ENCODE measurements around the gene LHFPL2.

LHFPL2 gene

GRCh38 chr5:78544561-78545201, 103.9 kb downstream of the LHFPL2 start:
- no peak for DNase-seq (ENCODE audit: extremely low spot score)
- ChIA-PET POLR2A (interaction anchor here (1.4 kb wide), 1 partner anchor 11 kb away, joined by 3 read pairs; no protein-coding TSS in a partner anchor), CTCF (interaction anchor here (0.5 to 1.2 kb wide), 3 partner anchors 11 to 303 kb away, joined by 3 to 4 read pairs (median 3); no protein-coding TSS in a partner anchor)
- no peak for TF ChIP-seq L3MBTL2 (conservative IDR thresholded peaks at IDR 0.05)
- no peak for TF ChIP-seq FOXK2 (IDR thresholded peaks at IDR 0.05)
- TF ChIP-seq BHLHE40 (IDR thresholded peaks at IDR 0.05; ENCODE audit: borderline replicate concordance), result no peak
- TF ChIP-seq TARDBP (IDR thresholded peaks at IDR 0.05), result no peak
- no peak for TF ChIP-seq LEF1 (IDR thresholded peaks at IDR 0.05; ENCODE audit: borderline replicate concordance)
- TF ChIP-seq SUZ12 (IDR thresholded peaks at IDR 0.05), result no peak
- no peak for TF ChIP-seq CTBP1 (IDR thresholded peaks at IDR 0.05; ENCODE audit: borderline replicate concordance)
- no peak for TF ChIP-seq HDGF (IDR thresholded peaks at IDR 0.05; ENCODE audit: borderline replicate concordance)
- no peak for TF ChIP-seq ARNT (IDR thresholded peaks at IDR 0.05)
- no peak for TF ChIP-seq PKNOX1 (IDR thresholded peaks at IDR 0.05)
- TF ChIP-seq SP1 (IDR thresholded peaks at IDR 0.05), result no peak
- TF ChIP-seq ZNF384 (IDR thresholded peaks at IDR 0.05), result no peak
- no peak for TF ChIP-seq FOXA1 (IDR thresholded peaks at IDR 0.05)

DNA sequence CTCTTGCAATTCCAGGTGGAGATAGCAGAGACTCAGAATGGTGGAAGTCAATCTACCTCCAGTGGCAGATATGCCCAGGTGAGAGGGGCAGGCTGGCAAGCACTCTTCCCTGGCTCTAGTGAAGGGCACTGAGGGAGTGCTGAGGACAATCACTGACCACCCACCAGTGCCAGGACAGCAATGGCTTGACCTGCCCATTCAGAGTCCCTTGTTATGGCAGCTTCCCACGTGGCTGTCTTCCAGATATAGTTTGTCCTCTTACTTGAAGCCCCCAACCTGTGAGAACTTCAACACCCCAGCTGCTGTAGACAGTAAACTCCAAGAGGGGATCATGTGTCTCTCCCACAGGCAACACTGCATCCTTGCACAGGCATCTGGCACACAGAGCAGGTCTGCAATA, 104.7 kb downstream of the LHFPL2 start:
- POLR2A ChIA-PET, result interaction anchor here (1.4 kb wide), 1 partner anchor 10 kb away, joined by 3 read pairs; no protein-coding TSS in a partner anchor
- CTCF ChIA-PET, result interaction anchor here (1.2 kb wide), 1 partner anchor 11 kb away, joined by 4 read pairs; no protein-coding TSS in a partner anchor
- TF ChIP-seq LEF1 (IDR thresholded peaks at IDR 0.05; ENCODE audit: borderline replicate concordance) (no peak), L3MBTL2 (conservative IDR thresholded peaks at IDR 0.05) (no peak), FOXK2 (IDR thresholded peaks at IDR 0.05) (no peak), HDGF (IDR thresholded peaks at IDR 0.05; ENCODE audit: borderline replicate concordance) (no peak), ZNF384 (IDR thresholded peaks at IDR 0.05) (no peak), CTBP1 (IDR thresholded peaks at IDR 0.05; ENCODE audit: borderline replicate concordance) (no peak), FOXA1 (IDR thresholded peaks at IDR 0.05) (no peak), TARDBP (IDR thresholded peaks at IDR 0.05) (no peak), SUZ12 (IDR thresholded peaks at IDR 0.05) (no peak), ARNT (IDR thresholded peaks at IDR 0.05) (no peak), NFRKB (IDR thresholded peaks at IDR 0.05) (no peak), ELF4 (IDR thresholded peaks at IDR 0.05) (no peak), BHLHE40 (IDR thresholded peaks at IDR 0.05; ENCODE audit: borderline replicate concordance) (no peak), PKNOX1 (IDR thresholded peaks at IDR 0.05) (no peak)
- DNase-seq (ENCODE audit: extremely low spot score), result no peak

GRCh38 chr5:78543292-78543691, 105.3 kb downstream of the LHFPL2 start:
- no peak for TF ChIP-seq FOXM1 (IDR thresholded peaks at IDR 0.05; ENCODE audit: borderline replicate concordance)
- no peak for TF ChIP-seq ARNT (IDR thresholded peaks at IDR 0.05)
- no peak for TF ChIP-seq PKNOX1 (IDR thresholded peaks at IDR 0.05)
- TF ChIP-seq SUZ12 (IDR thresholded peaks at IDR 0.05), result no peak
- TF ChIP-seq LEF1 (IDR thresholded peaks at IDR 0.05; ENCODE audit: borderline replicate concordance), result no peak
- TF ChIP-seq SP1 (IDR thresholded peaks at IDR 0.05), result no peak
- TF ChIP-seq TARDBP (IDR thresholded peaks at IDR 0.05), result no peak
- CTCF ChIA-PET, result no interaction called here
- no peak for DNase-seq (ENCODE audit: extremely low spot score)
- POLR2A ChIA-PET, result no interaction called here

DNA sequence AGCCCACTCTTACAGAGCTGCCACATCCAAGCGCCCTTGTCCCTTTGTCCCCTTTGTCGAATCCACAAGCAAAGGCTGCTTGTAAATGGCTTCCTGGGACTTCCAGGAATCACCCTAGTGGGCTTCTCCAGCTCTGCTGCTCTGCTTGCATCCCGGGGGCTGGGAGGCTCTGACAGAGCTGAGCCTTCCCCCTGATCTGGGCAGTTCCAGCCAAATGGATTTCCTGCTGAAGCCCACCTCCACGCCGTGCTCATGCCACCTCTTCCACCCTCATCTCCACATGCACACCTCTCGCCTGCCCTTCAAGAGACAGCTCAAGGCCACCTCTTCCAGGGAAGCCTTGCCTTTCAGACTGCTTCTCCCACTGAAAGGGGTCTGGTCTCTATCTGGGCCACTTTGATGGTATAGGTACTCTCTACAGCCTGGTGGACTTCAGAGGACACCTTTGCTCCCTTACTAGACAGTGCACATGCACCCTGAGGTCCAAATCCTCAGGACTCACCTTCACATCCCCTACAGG, 106.2 kb downstream of the LHFPL2 start:
- TF ChIP-seq TARDBP (IDR thresholded peaks at IDR 0.05), result no peak
- TF ChIP-seq CTBP1 (IDR thresholded peaks at IDR 0.05; ENCODE audit: borderline replicate concordance), result no peak
- no peak for TF ChIP-seq FOXM1 (IDR thresholded peaks at IDR 0.05; ENCODE audit: borderline replicate concordance)
- no peak for TF ChIP-seq SUZ12 (IDR thresholded peaks at IDR 0.05)
- no peak for TF ChIP-seq FOXK2 (IDR thresholded peaks at IDR 0.05)
- TF ChIP-seq NFRKB (IDR thresholded peaks at IDR 0.05), result no peak
- no peak for TF ChIP-seq SP1 (IDR thresholded peaks at IDR 0.05)
- TF ChIP-seq PKNOX1 (IDR thresholded peaks at IDR 0.05), result no peak
- TF ChIP-seq BHLHE40 (IDR thresholded peaks at IDR 0.05; ENCODE audit: borderline replicate concordance), result no peak
- no peak for TF ChIP-seq HDGF (IDR thresholded peaks at IDR 0.05; ENCODE audit: borderline replicate concordance)
- no peak for TF ChIP-seq ELF4 (IDR thresholded peaks at IDR 0.05)
- ChIA-PET CTCF (interaction anchor here (0.6 to 0.7 kb wide), 2 partner anchors 9 to 85 kb away, joined by 3 read pairs; no protein-coding TSS in a partner anchor), POLR2A (interaction anchor here (1.1 kb wide), 1 partner anchor 11 kb away, joined by 3 read pairs; no protein-coding TSS in a partner anchor)
- no peak for DNase-seq (ENCODE audit: extremely low spot score)

DNA sequence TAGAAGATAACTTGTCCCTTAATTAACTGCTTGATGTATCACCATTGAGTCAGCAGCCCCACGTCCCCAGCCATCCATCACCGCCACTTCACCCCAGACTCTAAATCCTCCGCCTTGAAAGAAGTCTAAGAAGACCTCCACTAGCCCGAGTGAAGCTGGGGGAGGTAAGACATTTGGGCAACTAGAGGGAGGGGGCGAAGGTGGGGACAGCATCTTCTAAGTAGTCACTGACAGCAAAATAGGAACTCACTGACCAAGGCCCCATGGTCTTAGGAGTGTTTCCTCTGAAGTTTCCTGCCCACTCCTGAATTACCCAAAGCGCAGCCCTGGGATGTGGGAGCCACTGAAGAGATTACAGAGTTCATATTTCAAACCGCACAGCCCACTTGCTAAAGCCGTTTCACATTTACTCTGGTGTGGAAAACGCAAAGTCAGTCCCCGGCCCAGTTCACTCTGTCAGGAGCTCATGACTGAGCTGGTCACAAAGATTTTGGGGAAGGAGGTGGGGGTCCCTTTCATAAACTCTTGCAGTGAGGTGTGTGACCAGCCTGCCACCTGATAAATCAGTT, 107.4 kb downstream of the LHFPL2 start:
- no peak for TF ChIP-seq ELF4 (IDR thresholded peaks at IDR 0.05)
- DNase-seq (ENCODE audit: extremely low spot score), result no peak
- ChIA-PET CTCF (no interaction called here), POLR2A (interaction anchor here (0.8 to 1.1 kb wide), 2 partner anchors 12 to 29 kb away, joined by 3 read pairs; no protein-coding TSS in a partner anchor)
